ENCODE data around the gene DGKH. TPM values are rescaled to one million over a fixed set of nuclear protein-coding genes. Genes with fewer than 3 reads are reported as not detected.

The DGKH gene
- total RNA-seq, 2 donors from 2014 or later = 3.6 to 4.7 TPM

- ATAC-seq (no peak), DNase-seq (no peak)
- Histone ChIP-seq H3K4me1 (no peaks in the 10 kb centered on the region), H3K27me3 (no peaks in the 10 kb centered on the region), H3K27ac (no peak overlapping the region), H3K9me3 (no peaks in the 10 kb centered on the region), H3K4me3 (no peak overlapping the region), H3K36me3 (replicated peaks in 1 of 2; ENCODE audit: insufficient read depth in 1 of 2, low read depth in 2 of 2) (no peaks in the 10 kb centered on the region)
- intact Hi-C loops (cut with DNase I) = no loop called here
- TF ChIP-seq, protein P1, sequence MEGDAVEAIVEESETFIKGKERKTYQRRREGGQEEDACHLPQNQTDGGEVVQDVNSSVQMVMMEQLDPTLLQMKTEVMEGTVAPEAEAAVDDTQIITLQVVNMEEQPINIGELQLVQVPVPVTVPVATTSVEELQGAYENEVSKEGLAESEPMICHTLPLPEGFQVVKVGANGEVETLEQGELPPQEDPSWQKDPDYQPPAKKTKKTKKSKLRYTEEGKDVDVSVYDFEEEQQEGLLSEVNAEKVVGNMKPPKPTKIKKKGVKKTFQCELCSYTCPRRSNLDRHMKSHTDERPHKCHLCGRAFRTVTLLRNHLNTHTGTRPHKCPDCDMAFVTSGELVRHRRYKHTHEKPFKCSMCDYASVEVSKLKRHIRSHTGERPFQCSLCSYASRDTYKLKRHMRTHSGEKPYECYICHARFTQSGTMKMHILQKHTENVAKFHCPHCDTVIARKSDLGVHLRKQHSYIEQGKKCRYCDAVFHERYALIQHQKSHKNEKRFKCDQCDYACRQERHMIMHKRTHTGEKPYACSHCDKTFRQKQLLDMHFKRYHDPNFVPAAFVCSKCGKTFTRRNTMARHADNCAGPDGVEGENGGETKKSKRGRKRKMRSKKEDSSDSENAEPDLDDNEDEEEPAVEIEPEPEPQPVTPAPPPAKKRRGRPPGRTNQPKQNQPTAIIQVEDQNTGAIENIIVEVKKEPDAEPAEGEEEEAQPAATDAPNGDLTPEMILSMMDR (IDR thresholded peaks at IDR 0.05) = no peak
- no peak for TF ChIP-seq POLR2A (IDR thresholded peaks at IDR 0.05)
- WGBS, 2 donors = 88 to 90% methylated on average over 2 of the region's 2 CpGs
Measured at GRCh38 chr13:42057918-42058530, 9.6 kb downstream of the DGKH start.

DNA sequence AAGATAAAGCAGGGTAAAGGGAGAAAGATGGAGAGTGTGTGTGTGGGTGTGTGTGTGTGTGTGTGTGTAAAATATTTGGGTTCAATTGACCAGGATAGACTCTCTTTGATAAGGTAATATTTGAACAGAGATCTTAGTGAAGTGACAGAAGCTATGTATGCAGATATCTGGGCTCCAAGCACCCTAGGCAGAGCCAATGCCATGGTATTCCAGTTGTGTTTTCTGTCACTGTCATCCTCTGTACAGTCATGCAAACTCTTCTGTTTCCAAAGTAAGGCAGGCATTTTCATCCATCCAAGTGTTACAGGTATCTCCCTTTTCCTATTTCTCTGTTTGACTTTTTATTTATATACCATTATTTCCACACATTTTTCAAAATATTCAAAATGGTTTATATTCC lies 13.5 kb downstream of the DGKH start:
- Histone ChIP-seq H3K4me3 (no peak overlapping the region), H3K4me1 (no peaks in the 10 kb centered on the region)
- TF ChIP-seq, protein P1 (IDR thresholded peaks at IDR 0.05) = no peak
- TF ChIP-seq POLR2A (IDR thresholded peaks at IDR 0.05) = no peak

DNA sequence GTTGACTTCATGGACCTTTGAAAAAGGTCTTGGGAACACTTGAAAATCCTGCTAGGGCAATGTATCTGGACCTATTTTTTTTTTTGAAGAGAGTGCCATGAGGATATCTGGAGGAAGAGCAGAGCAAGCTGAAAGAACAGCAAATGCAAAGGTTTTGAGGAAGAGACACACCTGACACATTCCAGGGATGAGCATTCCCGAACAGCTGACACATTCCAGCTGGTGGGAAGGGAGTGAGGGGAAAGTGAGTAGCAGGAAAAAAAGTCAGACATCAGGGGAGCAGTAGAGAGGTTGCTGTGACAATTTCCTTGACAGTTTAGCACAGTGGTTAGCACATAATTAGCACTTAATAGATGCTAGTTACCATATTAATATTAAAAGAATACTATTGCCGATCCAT lies 14.7 kb downstream of the DGKH start:
- WGBS, 2 donors = 73 to 74% methylated on average over 2 of the region's 2 CpGs
- no peak for ATAC-seq
- intact Hi-C loops (cut with DNase I) = no loop called here

More for the DNA sequence above, 13.5 kb downstream of the DGKH start:
- intact Hi-C loops (cut with DNase I) = no loop called here
- DNase-seq = no peak
- Histone ChIP-seq H3K36me3 (replicated peaks in 1 of 2; ENCODE audit: insufficient read depth in 1 of 2, low read depth in 2 of 2) (no peaks in the 10 kb centered on the region), H3K27me3 (no peaks in the 10 kb centered on the region), H3K27ac (no peak overlapping the region), H3K9me3 (no peaks in the 10 kb centered on the region)
- no peak for ATAC-seq

GRCh38 chr13:42064259-42064658 lies 15.8 kb downstream of the DGKH start:
- no peaks in the 10 kb centered on the region for H3K27me3 ChIP-seq
- intact Hi-C loops (cut with DNase I) = no loop called here
- WGBS, 2 donors = 66 to 73% methylated on average over 6 of the region's 6 CpGs
- H3K9me3 ChIP-seq = no peaks in the 10 kb centered on the region
- ATAC-seq (no peak), DNase-seq (no peak)
- TF ChIP-seq, protein P1 (IDR thresholded peaks at IDR 0.05) = no peak
- TF ChIP-seq POLR2A (IDR thresholded peaks at IDR 0.05) = no peak
- H3K4me3 ChIP-seq = no peak overlapping the region
- H3K4me1 ChIP-seq = no peaks in the 10 kb centered on the region
- H3K36me3 ChIP-seq (replicated peaks in 1 of 2; ENCODE audit: insufficient read depth in 1 of 2, low read depth in 2 of 2) = no peaks in the 10 kb centered on the region
- H3K27ac ChIP-seq = no peak overlapping the region

More for the DNA sequence above, 14.7 kb downstream of the DGKH start:
- no peaks in the 10 kb centered on the region for H3K4me1 ChIP-seq
- no peaks in the 10 kb centered on the region for H3K27me3 ChIP-seq
- no peak for DNase-seq
- H3K4me3 ChIP-seq = no peak overlapping the region
- no peaks in the 10 kb centered on the region for H3K9me3 ChIP-seq
- TF ChIP-seq, protein P1 (IDR thresholded peaks at IDR 0.05) = no peak
- TF ChIP-seq POLR2A (IDR thresholded peaks at IDR 0.05) = no peak
- H3K36me3 ChIP-seq (replicated peaks in 1 of 2; ENCODE audit: insufficient read depth in 1 of 2, low read depth in 2 of 2) = no peaks in the 10 kb centered on the region
- no peak overlapping the region for H3K27ac ChIP-seq

GRCh38 chr13:42064966-42065365 lies 16.5 kb downstream of the DGKH start:
- intact Hi-C loops (cut with DNase I) = no loop called here
- WGBS, 2 donors = 74 to 75% methylated on average over 5 of the region's 5 CpGs
- no peak for ATAC-seq

More at GRCh38 chr13:42064966-42065365, 16.5 kb downstream of the DGKH start:
- Histone ChIP-seq H3K27me3 (no peaks in the 10 kb centered on the region), H3K4me3 (no peak overlapping the region), H3K9me3 (no peaks in the 10 kb centered on the region), H3K4me1 (no peaks in the 10 kb centered on the region), H3K27ac (no peak overlapping the region), H3K36me3 (replicated peaks in 1 of 2; ENCODE audit: insufficient read depth in 1 of 2, low read depth in 2 of 2) (no peaks in the 10 kb centered on the region)
- TF ChIP-seq POLR2A (IDR thresholded peaks at IDR 0.05) = no peak
- DNase-seq = no peak

All from body of pancreas (tissue), 4 donors.